Right atrium auricular region (tissue), 2 donors: ENCODE measurements around the gene PSMG4. TPM values are rescaled to one million over a fixed set of nuclear protein-coding genes. Genes with fewer than 3 reads are reported as not detected.

Source experiments
- DNase-seq: peaks from one replicate; pipeline ENCODE4 v3.0.0-alpha.2; 2019; ENCODE audit warnings: low spot score
- H3K27ac ChIP-seq, 2 donors: fragments of 200-600 bp; sonication (generic); 1 replicate in 1 of 2; 2 replicates in 1 of 2; pipeline ENCODE4 v1.5.1; 2016 to 2019
- H3K27me3 ChIP-seq, 2 donors: fragments of 200-600 bp; sonication (generic); one replicate each; pipeline versions ENCODE4 v1.5.1 to v1.6.0; 2017 to 2019
- H3K36me3 ChIP-seq: fragments of 200-600 bp; sonication (generic); one replicate; pipeline ENCODE4 v1.5.1; 2016
- H3K4me1 ChIP-seq, 2 donors: fragments of 200-600 bp; sonication (generic); one replicate each; pipeline versions ENCODE4 v1.5.1 to v1.6.0; 2017 to 2019
- H3K4me3 ChIP-seq, 2 donors: fragments of 200-600 bp; sonication (generic); 1 replicate in 1 of 2; 2 replicates in 1 of 2; pipeline ENCODE4 v1.5.1; 2017 to 2019; ENCODE audit warnings: mild to moderate bottlenecking in 1 of 2, moderate library complexity in 1 of 2
- H3K9me3 ChIP-seq, 2 donors: fragments of 200-600 bp; sonication (generic); one replicate each; pipeline ENCODE4 v1.5.1; 2019
- CTCF ChIP-seq, 2 donors: fragments of 200-600 bp; sonication (generic); IDR thresholded peaks; one replicate each; pipeline ENCODE4 v1.5.1; 2019; ENCODE audit warnings: antibody characterized with exemption in 2 of 2
- total RNA-seq, 2 donors: library from RNA; depleted of rRNA; stranded (reverse); fragments of >200 nt; gene quantifications; one replicate each; pipeline ENCODE4 v1.1.0, GENCODE V29; 2016

The PSMG4 gene
- total RNA-seq, 2 donors from 2014 or later = 4.4 to 10.4 TPM

- Histone ChIP-seq H3K27me3 (no peaks in the 10 kb centered on the region), H3K9me3 (no peaks in the 10 kb centered on the region), H3K27ac (no peak overlapping the region), H3K4me3 (no peak overlapping the region), H3K4me1 (no peaks in the 10 kb centered on the region), H3K36me3 (no peaks in the 10 kb centered on the region)
- no peak for DNase-seq
- TF ChIP-seq CTCF (IDR thresholded peaks at IDR 0.05) = no peak
Observed at GRCh38 chr6:3314176-3314575, 55.4 kb downstream of the PSMG4 start.

- no peak for DNase-seq
- no peak overlapping the region for H3K4me3 ChIP-seq
- no peaks in the 10 kb centered on the region for H3K36me3 ChIP-seq
- no peak for TF ChIP-seq CTCF (IDR thresholded peaks at IDR 0.05)
- no peaks in the 10 kb centered on the region for H3K4me1 ChIP-seq
- no peak overlapping the region for H3K27ac ChIP-seq
- H3K9me3 ChIP-seq = no peaks in the 10 kb centered on the region
- H3K27me3 ChIP-seq = no peaks in the 10 kb centered on the region
Observed at GRCh38 chr6:3314621-3315467, 56.1 kb downstream of the PSMG4 start.

DNA sequence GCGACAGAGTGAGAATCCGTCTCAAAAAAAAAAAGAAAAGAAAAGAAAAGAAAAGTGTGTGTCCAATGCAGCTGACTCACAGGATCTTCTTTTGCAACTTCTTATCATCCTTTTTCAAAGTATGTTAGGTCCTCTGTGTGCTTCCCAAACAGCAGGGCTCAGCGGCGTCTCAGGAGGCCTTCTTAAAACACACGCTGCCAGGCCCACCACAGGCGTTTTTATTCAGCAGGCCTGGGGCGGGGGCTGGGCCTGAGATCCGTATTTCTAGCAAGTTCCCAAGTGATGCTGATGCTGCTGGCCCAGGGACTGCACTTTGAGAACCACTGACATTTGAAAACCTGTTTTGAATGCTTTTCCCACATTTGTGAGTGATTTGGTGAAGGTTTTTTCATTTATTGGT is 57.1 kb downstream of the PSMG4 start:
- H3K27ac ChIP-seq = no peak overlapping the region
- H3K36me3 ChIP-seq = no peaks in the 10 kb centered on the region
- H3K4me1 ChIP-seq = no peaks in the 10 kb centered on the region
- DNase-seq = no peak
- no peak overlapping the region for H3K4me3 ChIP-seq
- H3K27me3 ChIP-seq = no peaks in the 10 kb centered on the region
- TF ChIP-seq CTCF (IDR thresholded peaks at IDR 0.05) = no peak
- no peaks in the 10 kb centered on the region for H3K9me3 ChIP-seq

DNA sequence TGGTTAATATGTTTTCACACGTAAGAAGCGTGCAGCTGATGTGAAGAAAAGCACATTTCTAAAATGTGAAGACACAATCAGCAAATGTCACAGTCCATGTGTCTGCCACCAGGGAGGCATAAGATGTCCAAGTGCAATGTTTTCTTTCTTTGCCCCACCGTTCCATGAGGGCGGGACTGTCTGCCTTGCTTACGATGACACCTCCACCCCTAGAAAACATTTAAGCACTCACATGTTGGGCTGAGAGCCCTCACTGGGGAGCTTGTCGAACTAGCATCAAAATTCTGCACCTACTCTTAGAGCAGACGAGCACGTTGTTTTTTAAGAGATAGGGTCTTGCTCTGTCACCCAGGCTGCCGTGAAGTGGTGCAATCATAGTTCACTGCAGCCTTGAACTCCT is 57.6 kb downstream of the PSMG4 start:
- Histone ChIP-seq H3K4me1 (no peaks in the 10 kb centered on the region), H3K36me3 (no peaks in the 10 kb centered on the region), H3K27me3 (no peaks in the 10 kb centered on the region), H3K4me3 (no peak overlapping the region), H3K9me3 (no peaks in the 10 kb centered on the region), H3K27ac (no peak overlapping the region)
- TF ChIP-seq CTCF (IDR thresholded peaks at IDR 0.05) = no peak
- DNase-seq = no peak

DNA sequence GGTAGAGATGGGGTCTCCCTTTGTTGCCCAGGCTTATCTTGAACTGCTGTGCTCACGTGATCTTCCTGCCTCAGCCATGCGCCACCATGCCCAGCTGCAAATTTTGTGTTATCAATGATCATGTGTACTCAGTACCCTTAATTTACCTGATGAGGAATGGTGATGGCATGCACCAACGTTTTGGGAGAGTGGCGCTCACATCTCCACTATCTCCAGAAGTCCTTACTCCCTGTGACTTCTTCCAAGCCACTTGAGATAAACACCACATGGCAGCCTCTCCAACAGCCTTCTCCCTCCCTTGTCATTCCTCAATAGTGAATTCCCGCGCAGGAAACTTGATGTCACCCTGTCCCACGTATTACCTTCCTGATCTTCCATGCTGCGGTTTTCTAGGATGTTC is 58.1 kb downstream of the PSMG4 start:
- Histone ChIP-seq H3K9me3 (no peaks in the 10 kb centered on the region), H3K36me3 (no peaks in the 10 kb centered on the region), H3K27me3 (no peaks in the 10 kb centered on the region), H3K4me3 (no peak overlapping the region), H3K4me1 (no peaks in the 10 kb centered on the region), H3K27ac (no peak overlapping the region)
- DNase-seq = no peak
- no peak for TF ChIP-seq CTCF (IDR thresholded peaks at IDR 0.05)

Other genes with a start within 250 kb of the PSMG4 start
- gene RIPK1, start 190.5 kb upstream of the PSMG4 start, total RNA-seq = 10 to 100 TPM in 1 of 2 donors, 1 to 10 TPM in 1; 9.5 to 11.3 TPM
- gene BPHL, start 140.2 kb upstream of the PSMG4 start, total RNA-seq = 10 to 100 TPM in 1 of 2 donors, 1 to 10 TPM in 1; 5.4 to 10.6 TPM
- 10 to 100 TPM; 33.8 to 42.2 TPM for gene TUBB2A, start 101.4 kb upstream of the PSMG4 start, total RNA-seq
- 1 to 10 TPM; 2.2 to 2.4 TPM for gene TUBB2B, start 31.3 kb upstream of the PSMG4 start, total RNA-seq
- 1 to 10 TPM; 2.9 to 7.2 TPM for gene SLC22A23, start 198.1 kb downstream of the PSMG4 start, total RNA-seq